C4-2B (cell line): ENCODE measurements around the gene TMC4.

Experiments used
- H3K27ac ChIP-seq: fragments of 450-650 bp; 2 replicates; pipeline ENCODE4 v1.5.1; 2017
- ZFX ChIP-seq: fragments of 450-650 bp; IDR thresholded peaks from 2 replicates; pipeline ENCODE4 v1.6.1; 2017
- TF ChIP-seq, protein P1 (sequence below): fragments of 450-650 bp; conservative IDR thresholded peaks from 2 replicates; pipeline ENCODE4 v1.5.1; 2017; ENCODE audit warnings: mild to moderate bottlenecking

Gene TMC4

DNA sequence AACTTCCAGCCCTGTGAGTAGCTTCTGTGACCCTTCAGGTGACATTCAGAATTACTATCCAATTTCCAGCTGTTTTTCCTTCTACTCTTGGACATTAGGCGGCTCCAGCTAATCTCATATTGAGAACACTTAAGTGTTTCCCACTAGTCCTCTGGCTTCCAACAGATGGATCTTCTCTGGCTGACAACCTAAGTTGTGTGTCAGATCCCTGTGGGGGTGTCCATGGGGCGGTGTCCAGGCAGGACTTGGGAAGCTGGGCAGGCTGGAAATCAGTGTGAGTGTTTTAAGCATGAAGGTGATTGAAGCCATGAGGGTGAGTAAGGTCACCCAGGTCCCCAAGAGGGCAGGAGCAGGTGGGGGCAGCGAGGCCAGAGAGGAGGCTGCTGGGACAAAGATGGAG, 25.3 kb downstream of the TMC4 start:
- no peak overlapping the region for H3K27ac ChIP-seq
- TF ChIP-seq, protein P1, sequence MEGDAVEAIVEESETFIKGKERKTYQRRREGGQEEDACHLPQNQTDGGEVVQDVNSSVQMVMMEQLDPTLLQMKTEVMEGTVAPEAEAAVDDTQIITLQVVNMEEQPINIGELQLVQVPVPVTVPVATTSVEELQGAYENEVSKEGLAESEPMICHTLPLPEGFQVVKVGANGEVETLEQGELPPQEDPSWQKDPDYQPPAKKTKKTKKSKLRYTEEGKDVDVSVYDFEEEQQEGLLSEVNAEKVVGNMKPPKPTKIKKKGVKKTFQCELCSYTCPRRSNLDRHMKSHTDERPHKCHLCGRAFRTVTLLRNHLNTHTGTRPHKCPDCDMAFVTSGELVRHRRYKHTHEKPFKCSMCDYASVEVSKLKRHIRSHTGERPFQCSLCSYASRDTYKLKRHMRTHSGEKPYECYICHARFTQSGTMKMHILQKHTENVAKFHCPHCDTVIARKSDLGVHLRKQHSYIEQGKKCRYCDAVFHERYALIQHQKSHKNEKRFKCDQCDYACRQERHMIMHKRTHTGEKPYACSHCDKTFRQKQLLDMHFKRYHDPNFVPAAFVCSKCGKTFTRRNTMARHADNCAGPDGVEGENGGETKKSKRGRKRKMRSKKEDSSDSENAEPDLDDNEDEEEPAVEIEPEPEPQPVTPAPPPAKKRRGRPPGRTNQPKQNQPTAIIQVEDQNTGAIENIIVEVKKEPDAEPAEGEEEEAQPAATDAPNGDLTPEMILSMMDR: no peak

DNA sequence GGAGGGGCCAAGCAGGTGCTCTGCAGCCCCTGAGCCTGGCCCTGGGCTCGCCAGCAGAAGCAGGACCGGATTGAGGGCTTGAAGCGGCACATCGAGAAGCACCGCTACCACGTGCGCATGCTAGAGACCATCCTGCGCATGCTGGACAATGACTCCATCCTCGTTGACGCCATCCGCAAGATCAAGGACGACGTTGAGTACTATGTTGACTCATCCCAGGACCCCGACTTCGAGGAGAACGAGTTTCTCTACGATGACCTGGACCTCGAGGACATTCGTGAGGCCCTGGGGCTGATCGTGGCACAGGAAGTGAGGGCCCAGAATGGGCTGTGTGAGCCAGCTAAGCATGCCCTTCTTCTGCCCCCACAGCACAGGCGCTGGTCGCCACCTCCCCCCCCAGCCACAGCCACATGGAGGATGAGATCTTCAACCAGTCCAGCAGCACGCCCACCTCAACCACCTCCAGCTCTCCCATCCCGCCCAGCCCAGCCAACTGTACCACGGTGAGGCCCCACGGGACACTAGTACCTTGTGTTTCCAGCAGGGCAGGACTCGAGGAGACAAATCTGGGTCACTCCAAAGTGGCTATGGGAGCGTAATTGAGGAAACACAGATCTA, 27.3 kb downstream of the TMC4 start:
- no peak for TF ChIP-seq ZFX
- TF ChIP-seq, protein P1: no peak

DNA sequence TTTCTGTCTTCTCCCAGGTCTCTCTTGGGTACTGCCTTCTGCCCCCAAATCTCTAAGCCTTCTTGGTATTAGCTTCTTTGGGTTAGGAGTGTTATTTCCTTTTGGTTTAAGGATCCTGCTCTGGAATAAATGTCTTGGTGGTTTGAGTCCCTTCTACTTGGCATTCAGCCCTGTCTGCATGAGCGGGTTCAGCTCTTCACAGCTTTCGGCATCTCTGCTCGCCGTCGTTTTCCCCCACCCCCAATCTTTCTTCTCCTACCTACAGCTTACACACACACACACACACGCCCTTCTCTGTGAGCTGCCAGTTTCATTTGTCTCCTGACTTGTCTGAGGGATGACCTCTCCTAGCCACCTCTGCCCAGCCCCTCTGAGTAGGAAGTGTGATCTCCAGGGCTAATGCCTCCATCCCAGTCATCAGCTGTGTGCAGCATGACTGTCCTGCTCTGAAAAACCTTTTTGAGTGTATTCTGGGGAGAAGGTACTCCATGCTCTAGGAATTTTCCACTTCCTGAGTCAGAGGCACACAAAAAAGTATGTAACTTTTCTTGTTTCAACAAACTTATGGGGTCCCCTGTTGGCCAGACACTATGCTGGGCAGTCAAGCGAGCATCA, 30.7 kb downstream of the TMC4 start:
- H3K27ac ChIP-seq: no peak overlapping the region
- TF ChIP-seq, protein P1: no peak
- no peak for TF ChIP-seq ZFX

More for the DNA sequence above, 27.3 kb downstream of the TMC4 start:
- H3K27ac ChIP-seq: no peak overlapping the region

DNA sequence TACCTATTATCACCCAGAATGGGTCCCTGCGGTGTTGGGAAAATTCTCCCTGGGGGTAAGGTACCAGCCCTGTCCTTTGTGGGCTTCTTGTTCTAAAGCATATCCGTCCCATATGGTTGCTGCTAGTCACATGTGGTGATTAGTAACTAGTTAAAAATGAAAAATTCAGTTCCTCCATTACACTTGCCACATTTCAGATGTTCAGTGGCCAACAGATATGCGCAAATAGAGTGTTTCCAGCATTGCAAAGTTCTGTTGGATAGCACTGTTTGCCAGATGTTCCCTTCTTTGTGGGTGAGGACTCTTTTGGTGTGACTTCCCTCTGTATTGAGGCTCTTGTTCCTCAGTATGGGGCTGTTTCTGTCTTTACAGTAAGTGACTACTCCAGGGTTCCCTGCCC, 31.6 kb downstream of the TMC4 start:
- no peak overlapping the region for H3K27ac ChIP-seq
- TF ChIP-seq ZFX: no peak
- TF ChIP-seq, protein P1: no peak

DNA sequence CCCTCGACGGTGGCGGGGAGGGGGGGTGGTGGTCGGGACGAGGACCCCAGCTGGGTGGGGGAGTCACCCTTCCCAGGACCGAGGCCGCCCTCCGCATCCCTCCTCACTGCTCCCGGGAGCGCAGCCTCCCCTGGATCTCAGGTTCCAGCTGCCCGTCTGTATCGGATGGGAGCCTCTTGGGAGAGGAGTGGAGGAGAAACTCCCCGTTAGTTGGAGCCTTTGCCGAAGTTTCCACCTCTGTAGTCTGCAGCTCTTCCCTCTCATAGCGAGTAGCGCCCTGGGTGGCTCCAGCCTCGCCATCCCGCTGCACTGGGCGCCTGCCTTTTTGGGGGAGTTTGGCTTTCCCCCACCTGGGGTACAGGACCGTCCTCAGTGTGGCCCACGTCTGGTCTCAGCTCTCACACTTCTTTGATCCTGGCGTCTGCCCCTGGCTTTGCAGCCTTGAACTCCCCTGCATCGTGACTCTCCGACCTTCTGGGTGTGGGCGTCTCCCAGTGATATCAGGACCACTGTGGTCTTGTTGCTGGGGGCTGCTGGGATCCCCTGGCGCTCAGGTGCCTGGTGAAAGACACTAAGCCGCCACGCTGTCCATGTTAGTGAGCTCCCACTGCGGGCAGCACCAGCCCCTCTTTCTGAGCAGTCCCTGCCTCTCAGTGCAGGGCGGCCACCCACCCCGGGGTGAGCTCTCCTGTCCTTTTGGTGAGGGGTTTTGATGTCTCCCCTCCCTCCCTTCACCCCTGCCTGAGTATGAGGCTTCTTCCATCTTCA, 34.3 kb downstream of the TMC4 start:
- H3K27ac ChIP-seq: peak overlapping the region; percentile 97

DNA sequence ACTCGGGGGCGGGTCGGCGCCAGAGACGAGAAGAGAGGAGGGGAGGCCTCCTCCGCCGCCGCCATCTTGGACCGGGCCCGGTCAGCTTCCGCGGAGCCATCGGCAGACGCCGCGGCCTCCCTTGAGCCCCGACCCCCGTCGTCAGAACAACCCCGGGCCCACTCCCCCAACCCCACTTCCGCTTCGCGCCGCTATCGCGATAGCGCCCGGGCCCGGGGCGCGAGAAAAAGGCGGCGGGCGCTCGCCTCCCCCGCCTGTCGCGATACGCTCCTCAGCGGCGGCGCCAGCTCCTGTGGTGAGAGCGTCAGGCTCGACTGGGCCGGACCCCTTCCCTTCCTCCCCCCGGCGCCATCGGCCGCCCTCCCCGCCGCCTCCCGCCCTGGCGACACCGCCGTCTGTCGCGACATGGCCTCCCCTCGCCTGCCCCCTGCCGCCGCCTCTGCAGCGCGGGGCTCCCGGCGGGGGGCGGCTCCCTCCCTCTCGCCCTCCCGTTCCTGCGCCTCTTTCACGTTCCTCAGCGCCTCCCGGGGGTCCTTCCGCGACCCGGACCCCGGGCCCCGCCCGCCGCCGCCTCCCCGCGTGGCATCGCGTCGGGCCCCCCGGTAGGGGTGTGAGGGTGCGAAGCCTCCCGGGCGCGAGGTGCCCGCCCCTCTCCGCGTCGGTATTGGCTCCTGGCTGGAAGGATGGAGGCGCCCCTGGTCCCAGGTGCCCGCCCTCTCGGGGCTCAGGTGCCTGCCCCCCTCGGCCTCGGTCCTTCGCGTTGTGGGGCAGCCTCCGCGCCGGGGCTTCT, 35.1 kb downstream of the TMC4 start, which contains the start of gene CNOT3:
TSS of gene CNOT3 (plus strand) at position 64 of the 790 bp plus-strand sequence. CDS start 5,217 bp downstream, outside the sequence.
- peak within 1 kb of the TSS; percentile 97 for H3K27ac ChIP-seq
- TF ChIP-seq, protein P1: no peak
- peak; percentile 67; the same call in 1 of the 2 replicates for TF ChIP-seq ZFX

More for the DNA sequence above, 34.3 kb downstream of the TMC4 start:
- TF ChIP-seq, protein P1: no peak
- TF ChIP-seq ZFX: no peak
